ENCODE measurements around the gene NRXN3. TPM values are rescaled to one million over a fixed set of nuclear protein-coding genes. Genes with fewer than 3 reads are reported as not detected.

NRXN3 gene
- total and polyA plus RNA-seq, 2 of the 4 experiments (the other 2 are of a cell fraction): 4.8 to 25.1 TPM

- no peaks in the 10 kb centered on the region for H3K9me1 ChIP-seq (ENCODE audit: insufficient read depth, low read length)
- no peaks in the 10 kb centered on the region for H4K20me1 ChIP-seq (ENCODE audit: insufficient read depth, low read length)
- H3K36me3 ChIP-seq (ENCODE audit: control insufficient read depth, insufficient read depth, low read length): no peaks in the 10 kb centered on the region
- ChIA-PET POLR2A (ENCODE audit: unreplicated experiment) (interaction anchor here (0.6 kb wide), 1 partner anchor 25 kb away, joined by 3 read pairs; no protein-coding TSS in a partner anchor), CTCF (no interaction called here)
- no peak overlapping the region for H3K4ac ChIP-seq (ENCODE audit: low read depth, low read length)
- no peak overlapping the region for H3K4me2 ChIP-seq (ENCODE audit: low read depth, low read length)
- H4K91ac ChIP-seq (ENCODE audit: insufficient read depth, low read depth, low read length): no peak overlapping the region
- no peaks in the 10 kb centered on the region for H3K4me1 ChIP-seq (ENCODE audit: control insufficient read depth, insufficient read depth, low read length)
- no peaks in the 10 kb centered on the region for H3K27me3 ChIP-seq (ENCODE audit: control insufficient read depth, insufficient read depth, low read length)
- H2BK20ac ChIP-seq (ENCODE audit: low read depth, low read length): no peak overlapping the region
- H3K79me1 ChIP-seq (ENCODE audit: low read depth in 1 of 2, low read length in 2 of 2): no peaks in the 10 kb centered on the region
- H2BK120ac ChIP-seq (ENCODE audit: low read depth, low read length): no peak overlapping the region
- H3K23ac ChIP-seq (ENCODE audit: low read depth, low read length): no peak overlapping the region
- no peak overlapping the region for H3K56ac ChIP-seq (ENCODE audit: extremely low read depth, insufficient read depth, low read length)
- H2BK15ac ChIP-seq (ENCODE audit: low read depth, low read length): no peak overlapping the region
- in situ Hi-C loops (cut with MboI; ENCODE audit: low sequenced_read_pairs) (no loop called here), intact Hi-C loops (cut with micrococcal nuclease) (no loop called here), dilution Hi-C loops (cut with HindIII; ENCODE audit: low sequenced_read_pairs, unreplicated experiment) (no loop called here)
- H3K9me3 ChIP-seq (ENCODE audit: control insufficient read depth, insufficient read depth, low read length): no peaks in the 10 kb centered on the region
- no peak overlapping the region for H2AK5ac ChIP-seq (ENCODE audit: low read depth, low read length)
- DNase-seq (no peak), ATAC-seq (ENCODE audit: low read depth) (no peak)
- H3K4me3 ChIP-seq (ENCODE audit: insufficient read depth, low read depth, low read length): no peak overlapping the region
- no peak overlapping the region for H2AFZ ChIP-seq (replicated peaks; ENCODE audit: low read length, poor library complexity)
- no TSS peak for BruUV-seq (replicated peaks)
- H3K27ac ChIP-seq (ENCODE audit: insufficient read depth, low read length): no peak overlapping the region
- no peak overlapping the region for H4K5ac ChIP-seq (ENCODE audit: low read depth, low read length)
- H3K18ac ChIP-seq (ENCODE audit: low read depth, low read length): no peak overlapping the region
- no peak overlapping the region for H2BK5ac ChIP-seq (ENCODE audit: low read depth, low read length, poor library complexity, severe bottlenecking)
- H3K14ac ChIP-seq (replicated peaks; ENCODE audit: low read depth, low read length): no peak overlapping the region
- WGBS, 2 experiments (ENCODE audit: extremely low coverage in 2 of 2, insufficient read length in 1 of 2): no CpG with 5 or more reads among the region's 1 CpG
- no peak overlapping the region for H3K9ac ChIP-seq (ENCODE audit: low read depth, low read length)
- H2AK9ac ChIP-seq (replicated peaks; ENCODE audit: low read depth, low read length, poor library complexity): no peak overlapping the region
- no peak for TF ChIP-seq NFE2L2 (IDR thresholded peaks at IDR 0.05; ENCODE audit: low read depth, low read length)
- TF ChIP-seq RFX5 (IDR thresholded peaks at IDR 0.05; ENCODE audit: low read depth, low read length): no peak
- TF ChIP-seq RCOR1 (IDR thresholded peaks at IDR 0.05; ENCODE audit: insufficient replicate concordance, low read length): no peak
- no peak for TF ChIP-seq MAFK (IDR thresholded peaks at IDR 0.05; ENCODE audit: low read depth, low read length)
- TF ChIP-seq, protein P1, sequence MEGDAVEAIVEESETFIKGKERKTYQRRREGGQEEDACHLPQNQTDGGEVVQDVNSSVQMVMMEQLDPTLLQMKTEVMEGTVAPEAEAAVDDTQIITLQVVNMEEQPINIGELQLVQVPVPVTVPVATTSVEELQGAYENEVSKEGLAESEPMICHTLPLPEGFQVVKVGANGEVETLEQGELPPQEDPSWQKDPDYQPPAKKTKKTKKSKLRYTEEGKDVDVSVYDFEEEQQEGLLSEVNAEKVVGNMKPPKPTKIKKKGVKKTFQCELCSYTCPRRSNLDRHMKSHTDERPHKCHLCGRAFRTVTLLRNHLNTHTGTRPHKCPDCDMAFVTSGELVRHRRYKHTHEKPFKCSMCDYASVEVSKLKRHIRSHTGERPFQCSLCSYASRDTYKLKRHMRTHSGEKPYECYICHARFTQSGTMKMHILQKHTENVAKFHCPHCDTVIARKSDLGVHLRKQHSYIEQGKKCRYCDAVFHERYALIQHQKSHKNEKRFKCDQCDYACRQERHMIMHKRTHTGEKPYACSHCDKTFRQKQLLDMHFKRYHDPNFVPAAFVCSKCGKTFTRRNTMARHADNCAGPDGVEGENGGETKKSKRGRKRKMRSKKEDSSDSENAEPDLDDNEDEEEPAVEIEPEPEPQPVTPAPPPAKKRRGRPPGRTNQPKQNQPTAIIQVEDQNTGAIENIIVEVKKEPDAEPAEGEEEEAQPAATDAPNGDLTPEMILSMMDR (conservative IDR thresholded peaks at IDR 0.05; ENCODE audit: low read depth, low read length): no peak
- no peak for TF ChIP-seq SMC3 (IDR thresholded peaks at IDR 0.05; ENCODE audit: low read depth, low read length)
- TF ChIP-seq MXI1 (IDR thresholded peaks at IDR 0.05; ENCODE audit: borderline replicate concordance, low read depth, low read length): no peak
- TF ChIP-seq, protein P2, sequence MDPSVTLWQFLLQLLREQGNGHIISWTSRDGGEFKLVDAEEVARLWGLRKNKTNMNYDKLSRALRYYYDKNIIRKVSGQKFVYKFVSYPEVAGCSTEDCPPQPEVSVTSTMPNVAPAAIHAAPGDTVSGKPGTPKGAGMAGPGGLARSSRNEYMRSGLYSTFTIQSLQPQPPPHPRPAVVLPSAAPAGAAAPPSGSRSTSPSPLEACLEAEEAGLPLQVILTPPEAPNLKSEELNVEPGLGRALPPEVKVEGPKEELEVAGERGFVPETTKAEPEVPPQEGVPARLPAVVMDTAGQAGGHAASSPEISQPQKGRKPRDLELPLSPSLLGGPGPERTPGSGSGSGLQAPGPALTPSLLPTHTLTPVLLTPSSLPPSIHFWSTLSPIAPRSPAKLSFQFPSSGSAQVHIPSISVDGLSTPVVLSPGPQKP (IDR thresholded peaks at IDR 0.05; ENCODE audit: borderline replicate concordance, low read depth, low read length): no peak
- TF ChIP-seq CEBPB (IDR thresholded peaks at IDR 0.05; ENCODE audit: low read depth, low read length): no peak
- no peak overlapping the region for H4K8ac ChIP-seq (ENCODE audit: low read depth in 2 of 2, low read length in 2 of 2)
Observed at GRCh38 chr14:79805636-79806035, 1635.5 kb downstream of the NRXN3 start.

Measured in IMR-90 (cell line).